Measurements from ENCODE around the gene CEP95.
"Not testable (repeated sequence)": the region's sequence is repeated elsewhere in the genome, so short reads cannot be mapped to it uniquely, and the experiment has no call there.

CEP95 gene

GRCh38 chr17:64572682-64573154 is 65.9 kb downstream of the CEP95 start:
- FAIRE-seq = no peak
- no peak for DNase-seq (ENCODE audit: insufficient read length, low spot score)
- TF ChIP-seq CTCF (IDR thresholded peaks at IDR 0.05; ENCODE audit: insufficient read depth, missing control alignments) = no peak

GRCh38 chr17:64573214-64573613 is 66.4 kb downstream of the CEP95 start:
- TF ChIP-seq CTCF (IDR thresholded peaks at IDR 0.05; ENCODE audit: insufficient read depth, missing control alignments) = no peak
- FAIRE-seq = no peak
- DNase-seq (ENCODE audit: insufficient read length, low spot score) = no peak

GRCh38 chr17:64574646-64575045 is 67.9 kb downstream of the CEP95 start:
- TF ChIP-seq CTCF (IDR thresholded peaks at IDR 0.05; ENCODE audit: insufficient read depth, missing control alignments) = no peak
- DNase-seq (ENCODE audit: insufficient read length, low spot score) (no peak), FAIRE-seq (no peak)

GRCh38 chr17:64575431-64575830 is 68.7 kb downstream of the CEP95 start:
- FAIRE-seq (no peak), DNase-seq (ENCODE audit: insufficient read length, low spot score) (no peak)
- no peak for TF ChIP-seq CTCF (IDR thresholded peaks at IDR 0.05; ENCODE audit: insufficient read depth, missing control alignments)

- FAIRE-seq; DNase-seq (ENCODE audit: insufficient read length, low spot score): not testable (repeated sequence)
These were observed 70.2 kb downstream of the CEP95 start for GRCh38 chr17:64577025-64577424.

GRCh38 chr17:64579917-64580316 is 73.1 kb downstream of the CEP95 start:
- FAIRE-seq (no peak), DNase-seq (ENCODE audit: insufficient read length, low spot score) (no peak)
- no peak for TF ChIP-seq CTCF (IDR thresholded peaks at IDR 0.05; ENCODE audit: insufficient read depth, missing control alignments)

GRCh38 chr17:64580384-64581315 is 73.9 kb downstream of the CEP95 start:
- FAIRE-seq = no peak
- no peak for DNase-seq (ENCODE audit: insufficient read length, low spot score)
- TF ChIP-seq CTCF (IDR thresholded peaks at IDR 0.05; ENCODE audit: insufficient read depth, missing control alignments) = no peak

Measured in D721Med (cell line).